Measurements from ENCODE around the gene NKX6-2. TPM values are rescaled to one million over a fixed set of nuclear protein-coding genes. Genes with fewer than 3 reads are reported as not detected.

Gene NKX6-2
- total RNA-seq, 2 donors from 2014 or later = 5.0 TPM; not detected in 1

GRCh38 chr10:132790934-132791829 lies 5.2 kb upstream of the NKX6-2 start:
- H3K27me3 ChIP-seq (replicated peaks; ENCODE audit: insufficient read depth) = peaks cover 25% of the 10 kb centered on the region
- H3K27ac ChIP-seq = no peak overlapping the region
- no peaks in the 10 kb centered on the region for H3K9me3 ChIP-seq
- intact Hi-C loops (cut with DNase I) = no loop called here
- H3K36me3 ChIP-seq = no peaks in the 10 kb centered on the region
- no peak for TF ChIP-seq POLR2AphosphoS5 (IDR thresholded peaks at IDR 0.05)
- no peak for TF ChIP-seq CTCF (IDR thresholded peaks at IDR 0.05)
- no peak for TF ChIP-seq POLR2A (IDR thresholded peaks at IDR 0.05)
- peaks cover 15% of the 10 kb centered on the region for H3K4me1 ChIP-seq (replicated peaks)
- DNase-seq (ENCODE audit: low spot score) = no peak
- 63% methylated on average over 30 of the region's 31 CpGs for WGBS
- H3K4me3 ChIP-seq = no peak overlapping the region

DNA sequence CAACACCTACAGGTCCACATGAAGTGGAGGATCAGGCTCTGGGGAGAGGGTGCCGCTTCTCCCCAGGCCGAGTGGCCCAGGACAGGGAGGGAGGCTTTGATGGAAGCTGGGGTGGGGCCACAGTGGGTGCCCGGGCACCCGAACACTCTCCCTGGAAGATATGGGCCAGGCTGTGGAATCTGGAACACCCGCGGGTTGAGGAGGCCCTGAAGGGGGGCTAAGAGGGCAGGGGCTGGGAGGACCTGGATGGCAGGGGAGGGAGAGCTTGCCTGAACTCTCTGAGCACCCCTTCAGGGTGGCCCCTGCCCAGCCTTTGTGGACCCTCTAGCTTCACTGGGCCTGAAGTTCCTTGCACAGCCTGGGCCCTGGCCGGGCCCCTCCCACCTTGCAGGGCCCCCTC lies 4.5 kb upstream of the NKX6-2 start:
- TF ChIP-seq POLR2A (IDR thresholded peaks at IDR 0.05) = no peak
- TF ChIP-seq POLR2AphosphoS5 (IDR thresholded peaks at IDR 0.05) = no peak
- TF ChIP-seq CTCF (IDR thresholded peaks at IDR 0.05) = no peak
- Histone ChIP-seq H3K36me3 (no peaks in the 10 kb centered on the region), H3K4me1 (replicated peaks) (peaks cover 15% of the 10 kb centered on the region), H3K4me3 (no peak overlapping the region), H3K27me3 (replicated peaks; ENCODE audit: insufficient read depth) (peaks cover 25% of the 10 kb centered on the region), H3K27ac (no peak overlapping the region), H3K9me3 (no peaks in the 10 kb centered on the region)
- DNase-seq (ENCODE audit: low spot score) = no peak
- WGBS = 63% methylated on average over 7 of the region's 7 CpGs
- intact Hi-C loops (cut with DNase I) = no loop called here

DNA sequence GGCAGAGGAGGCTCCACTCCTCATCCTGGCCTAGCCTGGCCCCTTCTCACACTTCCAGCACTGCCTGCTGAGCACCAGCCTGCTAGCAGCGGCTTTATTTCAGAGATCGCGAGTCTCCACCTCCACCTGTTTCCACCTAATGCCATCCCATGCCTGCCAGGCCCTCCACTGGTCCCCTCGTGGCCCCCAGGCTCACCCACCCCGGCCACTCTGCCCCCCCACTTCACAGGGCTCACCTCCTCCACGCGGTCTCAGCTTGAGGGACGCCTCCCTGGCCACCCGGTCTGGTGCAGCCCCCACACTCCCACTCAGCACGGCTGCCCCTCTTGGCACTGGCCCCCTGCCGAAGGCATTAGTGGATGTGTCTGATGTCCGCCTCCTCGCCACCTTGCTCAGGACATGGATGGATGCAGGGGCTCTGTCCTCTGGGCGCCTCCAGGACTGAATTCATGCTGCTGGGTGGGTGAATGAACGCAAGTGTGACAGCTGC lies 3.8 kb upstream of the NKX6-2 start:
- Histone ChIP-seq H3K27me3 (replicated peaks; ENCODE audit: insufficient read depth) (peaks cover 31% of the 10 kb centered on the region), H3K4me1 (replicated peaks) (peaks cover 15% of the 10 kb centered on the region), H3K4me3 (no peak overlapping the region), H3K9me3 (no peaks in the 10 kb centered on the region), H3K36me3 (no peaks in the 10 kb centered on the region), H3K27ac (no peak overlapping the region)
- no peak for DNase-seq (ENCODE audit: low spot score)
- intact Hi-C loops (cut with DNase I) = loop anchor here (10.0 kb wide), 1 partner anchor 135 kb away; no protein-coding TSS in a partner anchor
- TF ChIP-seq POLR2AphosphoS5 (IDR thresholded peaks at IDR 0.05) (no peak), CTCF (IDR thresholded peaks at IDR 0.05) (no peak), POLR2A (IDR thresholded peaks at IDR 0.05) (no peak)
- 76% methylated on average over 15 of the region's 15 CpGs for WGBS

DNA sequence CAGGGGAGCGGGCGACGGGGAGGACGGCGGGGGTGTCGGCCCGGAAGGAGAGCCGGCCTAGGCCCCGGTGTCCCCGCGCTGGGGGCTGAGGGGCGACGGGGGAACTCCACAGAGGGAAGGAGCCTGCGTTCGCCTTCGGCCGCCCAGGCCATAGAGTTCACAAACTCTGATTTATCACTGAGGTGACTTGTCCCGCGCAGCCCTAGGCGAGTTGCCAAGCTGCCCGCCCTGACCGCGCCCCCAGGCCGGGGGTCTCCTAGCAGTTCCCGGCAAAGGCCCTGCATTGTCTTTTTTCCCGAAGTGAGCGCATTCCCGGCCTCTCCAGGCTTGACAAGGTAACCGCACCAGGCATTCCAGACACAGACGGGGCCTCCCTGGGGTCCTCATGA lies 2.9 kb upstream of the NKX6-2 start:
- intact Hi-C loops (cut with DNase I) = loop anchor here (10.0 kb wide), 1 partner anchor 134 kb away; no protein-coding TSS in a partner anchor
- no peak overlapping the region for H3K27ac ChIP-seq
- no peak for DNase-seq (ENCODE audit: low spot score)
- no peaks in the 10 kb centered on the region for H3K9me3 ChIP-seq
- 10% methylated on average over 23 of the region's 30 CpGs for WGBS
- no peak overlapping the region for H3K4me3 ChIP-seq
- TF ChIP-seq POLR2A (IDR thresholded peaks at IDR 0.05) = no peak
- TF ChIP-seq CTCF (IDR thresholded peaks at IDR 0.05) = no peak
- no peak for TF ChIP-seq POLR2AphosphoS5 (IDR thresholded peaks at IDR 0.05)
- peaks cover 15% of the 10 kb centered on the region for H3K4me1 ChIP-seq (replicated peaks)
- H3K27me3 ChIP-seq (replicated peaks; ENCODE audit: insufficient read depth) = peaks cover 34% of the 10 kb centered on the region
- no peaks in the 10 kb centered on the region for H3K36me3 ChIP-seq
